ENCODE results near the gene ARAP3.
"Not testable (repeated sequence)": the region's sequence is repeated elsewhere in the genome, so short reads cannot be mapped to it uniquely, and the experiment has no call there.

The ARAP3 gene

DNA sequence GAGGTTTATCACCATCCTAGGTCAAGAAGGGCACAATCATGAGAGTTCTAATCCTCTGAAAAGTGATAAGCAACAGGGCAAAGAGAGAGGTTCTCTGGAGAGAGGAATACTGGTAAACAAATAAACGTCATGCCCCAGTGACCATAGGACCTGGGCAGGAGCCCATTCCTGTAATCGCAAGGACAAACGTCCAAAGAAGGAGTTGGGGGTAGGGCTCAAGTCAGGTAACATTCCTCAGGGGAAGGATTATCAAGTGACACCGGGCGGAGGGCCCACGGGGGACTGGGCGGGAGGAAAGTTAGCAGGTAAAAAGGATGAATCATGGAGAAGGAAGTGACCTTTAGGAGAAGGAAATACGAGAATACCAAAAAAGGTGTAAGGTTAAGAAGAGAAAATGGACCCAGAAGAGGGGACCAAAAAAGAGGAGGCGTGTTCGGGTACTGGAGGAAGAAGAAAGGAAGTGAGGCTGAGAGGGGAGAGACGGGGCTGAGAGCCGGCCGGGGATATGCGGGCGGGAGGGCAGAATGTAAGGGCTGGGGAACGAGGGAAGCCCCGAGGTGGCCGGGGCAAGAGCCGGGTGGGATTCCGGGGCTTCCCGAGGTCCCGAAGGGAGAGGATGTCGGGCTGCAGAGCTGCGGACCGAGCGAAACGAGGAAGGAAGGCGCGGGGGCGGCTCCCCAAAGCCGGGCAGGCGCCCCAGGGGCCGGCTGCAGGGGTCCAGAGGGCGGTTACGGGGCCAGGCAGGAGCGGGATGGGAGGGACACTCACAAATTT lies 63.8 kb downstream of the ARAP3 start:
- DNase-seq, result peak in 9 of 56 donors; percentile 19 to 54 (median 36)

DNA sequence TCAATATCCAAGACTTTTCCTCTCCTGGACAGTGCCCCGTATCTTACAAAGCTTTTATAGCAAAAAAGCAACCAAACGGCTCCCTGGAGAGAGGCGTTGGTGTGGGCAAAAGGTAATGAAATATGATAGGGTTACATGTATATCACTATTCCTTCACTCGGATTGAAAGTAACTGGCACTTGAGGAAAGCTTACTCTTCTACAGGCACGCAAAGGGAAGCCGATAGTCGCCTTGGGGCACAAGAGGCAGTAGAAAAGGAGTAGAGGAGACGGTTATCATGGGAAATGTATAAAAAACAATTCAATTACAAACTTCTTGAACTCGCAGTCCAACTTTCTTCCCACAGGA lies 64.4 kb downstream of the ARAP3 start:
- no peak for DNase-seq

DNA sequence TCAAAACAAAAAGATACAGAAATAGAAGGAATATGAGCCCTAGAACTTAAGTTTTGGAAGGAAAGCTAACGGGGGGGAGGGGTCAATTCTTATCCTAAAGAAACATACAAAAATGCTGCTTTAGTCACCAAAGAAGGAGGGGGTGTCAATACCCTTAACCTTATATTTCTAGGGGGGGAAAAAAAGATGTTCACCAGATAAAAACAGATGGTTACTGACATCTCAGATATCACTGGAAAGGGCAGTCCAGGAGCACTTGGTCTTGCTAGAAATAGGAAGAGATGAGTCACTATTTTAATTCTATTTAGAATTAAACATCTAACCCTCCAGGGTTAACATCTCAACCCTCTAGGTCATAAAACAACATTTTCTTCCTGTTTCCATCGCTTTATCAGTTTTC lies 64.9 kb downstream of the ARAP3 start:
- no peak for DNase-seq

DNA sequence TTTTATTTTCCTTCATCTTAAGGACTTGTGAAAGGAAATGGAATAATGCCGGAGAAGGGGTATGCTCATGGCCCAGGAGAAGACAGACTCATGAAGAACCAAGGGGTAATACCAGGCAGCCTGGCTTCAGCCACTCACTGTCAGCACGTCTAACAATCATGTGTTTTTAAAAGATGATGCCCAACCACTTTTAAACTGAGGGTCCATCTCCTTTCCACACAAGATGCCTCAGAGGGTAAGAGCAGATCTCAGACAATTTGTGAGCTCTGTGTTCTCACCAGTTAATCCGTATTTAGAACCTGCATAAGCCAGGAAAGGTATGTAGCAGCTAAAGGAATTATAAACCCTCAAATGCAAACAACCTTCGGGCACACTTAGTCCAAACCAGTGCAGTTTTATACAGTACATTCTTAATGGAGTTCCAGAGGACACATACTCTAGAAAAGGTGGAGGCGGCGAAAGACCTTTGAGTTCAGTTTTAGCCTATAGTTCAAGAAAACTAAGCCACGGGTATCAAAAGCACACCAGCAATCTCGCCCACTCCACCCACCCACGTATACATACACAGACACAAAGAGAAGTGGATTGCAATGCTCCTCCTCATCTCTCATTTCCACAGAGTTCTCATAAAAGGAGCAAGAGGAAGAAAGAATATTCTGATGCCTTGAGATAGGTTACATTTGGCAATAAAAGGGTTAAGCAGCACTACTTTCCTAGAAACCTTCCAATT lies 65.9 kb downstream of the ARAP3 start:
- no peak for DNase-seq

DNA sequence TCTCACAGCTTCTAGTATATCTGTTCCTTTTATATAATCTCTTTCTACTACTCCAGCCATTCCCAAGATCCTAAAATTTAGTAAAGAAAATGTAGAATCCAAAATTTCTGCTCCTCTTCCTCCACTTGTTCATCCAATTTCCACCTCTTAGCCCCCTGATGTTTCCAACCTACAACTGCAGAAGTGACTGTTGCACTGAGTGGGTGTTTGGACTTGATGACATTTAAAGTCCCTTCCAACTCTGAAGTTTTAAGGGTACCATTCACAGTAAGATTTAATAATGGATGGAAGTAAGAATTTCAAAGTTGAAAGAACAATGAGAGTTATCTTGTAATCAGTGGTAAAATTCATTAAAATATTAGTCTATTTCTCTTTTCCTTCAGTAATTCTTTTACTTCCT lies 68.7 kb downstream of the ARAP3 start:
- DNase-seq, result no peak

DNA sequence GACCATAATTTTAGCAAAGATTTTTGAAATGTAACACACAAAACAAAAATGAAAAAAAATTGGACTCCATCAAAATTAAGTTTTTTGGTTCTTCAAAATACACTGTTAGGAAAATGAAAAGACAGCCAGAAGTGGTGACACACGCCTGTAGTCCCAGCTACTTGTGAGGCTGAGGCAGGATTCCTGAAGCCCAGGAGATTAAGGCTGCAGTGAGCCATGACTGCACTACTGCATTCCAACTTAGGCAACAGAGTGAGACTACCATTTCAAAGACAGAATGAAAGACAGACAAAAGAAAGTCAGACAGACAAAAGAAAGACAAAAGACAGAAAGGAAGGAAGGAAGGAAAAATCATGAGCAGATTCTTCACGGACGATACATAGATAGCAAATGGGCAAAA lies 70.7 kb downstream of the ARAP3 start:
- DNase-seq, result no peak

DNA sequence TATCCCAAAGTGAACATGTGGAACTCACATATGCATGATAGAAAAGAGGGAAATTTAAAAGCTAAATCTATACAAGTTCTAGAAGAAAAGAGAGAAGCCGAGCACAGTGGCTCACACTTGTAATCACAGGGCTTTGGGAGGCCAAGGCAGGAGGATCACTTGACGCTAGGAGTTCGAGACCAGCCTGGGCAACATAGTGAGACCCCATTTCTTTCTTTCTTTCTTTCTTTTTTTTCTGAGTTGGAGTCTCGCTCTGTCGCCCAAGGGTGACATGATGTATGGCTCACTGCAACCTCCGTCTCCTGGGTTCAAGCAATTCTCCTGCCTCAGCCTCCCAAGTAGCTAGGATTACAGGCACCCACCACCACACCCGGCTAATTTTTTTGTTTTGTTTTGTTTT lies 72.1 kb downstream of the ARAP3 start:
- not testable (repeated sequence) for DNase-seq

DNA sequence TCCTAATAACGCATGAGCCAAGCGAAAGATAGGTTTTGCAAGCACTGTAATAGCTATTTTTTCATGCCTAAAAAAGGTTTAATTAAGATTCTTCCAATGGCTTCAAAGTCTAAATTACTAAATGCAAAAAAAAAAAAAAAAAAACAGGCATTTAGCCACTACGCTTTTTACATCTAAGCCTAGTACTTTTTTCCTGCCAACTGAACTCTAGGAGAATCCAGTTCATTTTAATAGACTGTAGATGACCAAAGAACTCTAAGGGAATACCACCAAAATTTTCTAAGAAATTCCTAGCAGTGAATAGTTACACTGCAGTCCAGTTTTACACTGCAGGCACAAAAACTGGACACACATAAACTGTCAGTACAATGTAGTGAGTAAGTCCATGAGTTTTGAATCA lies 73.0 kb downstream of the ARAP3 start:
- DNase-seq, result no peak

DNA sequence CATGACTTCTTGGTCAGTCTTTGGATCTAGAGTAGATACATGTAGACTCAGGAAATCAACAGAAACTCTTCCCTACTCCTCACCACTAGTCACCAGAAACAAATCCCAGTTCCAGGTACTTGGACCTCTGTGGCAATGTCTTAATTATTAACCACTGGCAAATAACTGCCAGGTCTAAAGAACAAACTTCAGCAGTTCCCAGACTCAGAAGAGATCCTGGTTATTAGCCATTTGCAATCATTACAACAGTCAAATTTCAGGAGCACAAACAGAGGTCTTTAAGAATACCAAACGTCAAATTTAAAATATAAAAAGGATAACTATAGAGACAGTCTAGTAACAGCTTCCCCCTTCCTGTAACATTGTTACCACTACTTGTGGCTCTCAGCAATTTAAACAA lies 73.5 kb downstream of the ARAP3 start:
- no peak for DNase-seq

DNA sequence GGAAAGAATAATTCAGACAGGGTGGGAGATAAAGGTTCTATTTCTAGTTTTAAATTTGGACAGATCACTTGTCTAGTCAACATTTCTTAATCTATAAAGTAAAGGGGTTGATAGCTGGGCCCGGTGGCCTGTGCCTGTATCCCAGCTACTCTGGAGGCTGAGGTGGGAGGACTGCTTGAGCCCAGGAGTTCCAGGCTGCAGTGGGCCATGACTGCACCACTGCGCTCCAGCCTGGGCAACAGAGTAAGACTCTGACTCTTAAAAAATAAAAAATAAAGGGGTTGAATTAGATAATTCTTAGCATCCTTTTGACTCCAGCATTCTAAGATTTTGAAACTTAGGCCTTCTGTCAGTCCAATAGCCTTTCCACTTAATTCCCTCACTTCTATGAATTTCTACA lies 74.0 kb downstream of the ARAP3 start:
- DNase-seq, result no peak

DNA sequence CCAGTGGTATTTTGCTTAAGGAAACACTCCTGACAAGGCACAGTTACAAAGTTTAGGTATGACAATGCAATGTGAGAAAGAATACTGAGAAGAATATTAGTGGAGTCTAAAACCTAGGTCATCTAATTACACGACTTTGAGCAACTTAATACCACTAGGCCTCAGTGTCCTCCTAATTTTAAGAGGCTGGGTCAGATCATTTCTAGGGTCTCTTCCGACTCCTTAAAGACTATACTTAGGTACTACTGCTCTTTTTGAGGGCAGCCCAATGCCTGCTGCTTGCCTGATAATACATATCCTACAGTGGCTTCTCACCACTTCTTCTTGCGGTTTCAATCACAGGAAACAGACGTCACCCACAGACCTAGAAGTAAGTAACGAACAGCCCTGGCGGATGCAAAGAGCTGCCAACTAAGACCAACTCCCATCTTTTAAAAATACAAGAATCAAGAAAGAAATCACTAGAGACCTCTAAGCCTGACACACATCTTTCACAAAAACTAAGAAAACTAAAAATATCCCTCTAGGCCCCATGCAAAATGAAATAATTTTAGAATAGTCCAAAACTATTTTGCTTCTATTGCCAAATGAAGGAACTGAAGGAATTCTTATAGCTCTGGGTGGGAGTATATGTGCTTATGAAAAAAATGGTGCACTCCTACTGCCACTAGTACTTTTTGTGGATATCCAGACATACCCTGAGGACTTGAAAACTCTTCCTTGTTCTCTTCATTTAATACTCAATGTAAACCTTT lies 76.3 kb downstream of the ARAP3 start:
- peak in 5 of 56 donors; percentile 3 to 42 (median 8) for DNase-seq

DNA sequence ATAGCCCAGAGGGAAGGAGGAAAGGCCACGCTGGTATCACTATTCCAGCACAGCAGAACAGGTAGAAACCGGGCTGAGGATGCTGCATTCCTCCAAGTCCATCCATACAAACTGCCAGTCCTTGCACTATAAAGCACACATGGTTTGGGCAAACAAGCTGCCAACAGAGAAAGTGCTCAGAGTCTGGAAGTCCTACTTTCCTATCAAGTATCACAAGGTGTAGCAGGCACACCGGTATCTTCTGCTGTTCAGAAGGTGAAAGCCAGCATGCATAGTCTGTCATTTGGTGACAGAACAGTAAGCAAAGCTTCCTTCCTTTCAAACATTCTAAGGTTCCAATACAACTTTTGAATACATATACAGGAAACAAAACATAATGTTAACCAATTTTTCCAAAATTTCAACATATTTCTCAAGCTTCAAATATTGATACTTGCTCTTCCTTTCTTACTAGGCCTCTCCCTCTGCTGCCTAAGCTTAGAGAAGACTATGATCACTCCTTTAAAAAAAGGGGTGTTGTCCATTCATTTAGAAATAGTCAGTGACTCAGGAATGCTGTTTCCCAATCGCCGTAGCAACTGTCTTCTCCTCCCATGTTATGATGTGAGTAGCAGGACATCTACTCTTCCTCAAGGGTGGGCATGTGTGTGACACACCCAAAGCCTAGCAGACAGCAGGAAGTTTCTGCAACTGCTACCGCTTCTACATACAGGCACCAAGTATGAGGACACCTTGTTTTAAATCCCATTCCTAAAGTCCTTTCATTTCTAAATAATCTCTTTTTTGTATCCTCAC lies 77.9 kb downstream of the ARAP3 start:
- DNase-seq, result no peak
